Measurements from ENCODE around the gene DNM1.
"Not testable (repeated sequence)": the region's sequence is repeated elsewhere in the genome, so short reads cannot be mapped to it uniquely, and the experiment has no call there.

DNM1 gene

DNA sequence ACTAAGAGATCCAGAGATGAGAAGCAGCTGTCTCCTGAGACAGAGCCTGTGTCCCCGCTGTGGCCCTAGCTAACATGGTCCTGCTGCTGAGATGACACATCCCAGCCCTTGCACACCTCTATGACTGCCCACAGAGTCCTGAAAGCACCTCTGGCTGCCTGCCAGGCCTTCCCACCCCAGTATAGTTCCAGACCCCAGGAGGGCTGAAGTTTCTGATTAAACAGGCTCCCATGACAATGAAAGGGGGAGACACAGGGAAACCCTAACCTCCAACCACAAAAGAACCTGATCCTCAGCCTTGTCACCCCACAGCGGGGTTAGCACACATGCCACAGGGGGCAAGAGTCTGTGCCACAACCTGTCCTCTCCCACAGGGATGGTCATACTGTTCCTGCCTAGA, 27.5 kb upstream of the DNM1 start:
- TF ChIP-seq FOXM1 (IDR thresholded peaks at IDR 0.05; ENCODE audit: borderline replicate concordance) (no peak), SUZ12 (IDR thresholded peaks at IDR 0.05) (no peak), CTBP1 (IDR thresholded peaks at IDR 0.05; ENCODE audit: borderline replicate concordance) (no peak), ZNF384 (IDR thresholded peaks at IDR 0.05) (no peak), ELF4 (IDR thresholded peaks at IDR 0.05) (no peak), ARNT (IDR thresholded peaks at IDR 0.05) (no peak), LEF1 (IDR thresholded peaks at IDR 0.05; ENCODE audit: borderline replicate concordance) (no peak), TARDBP (IDR thresholded peaks at IDR 0.05) (no peak), SP1 (IDR thresholded peaks at IDR 0.05) (no peak), HDGF (IDR thresholded peaks at IDR 0.05; ENCODE audit: borderline replicate concordance) (no peak), NFRKB (IDR thresholded peaks at IDR 0.05) (no peak)
- ChIA-PET POLR2A (interaction anchor here (1.3 to 2.2 kb wide), 2 partner anchors 8 to 16 kb away, joined by 3 to 7 read pairs; partner anchors contain the start of gene BBLN), CTCF (no interaction called here)
- no peak for DNase-seq (ENCODE audit: extremely low spot score)

DNA sequence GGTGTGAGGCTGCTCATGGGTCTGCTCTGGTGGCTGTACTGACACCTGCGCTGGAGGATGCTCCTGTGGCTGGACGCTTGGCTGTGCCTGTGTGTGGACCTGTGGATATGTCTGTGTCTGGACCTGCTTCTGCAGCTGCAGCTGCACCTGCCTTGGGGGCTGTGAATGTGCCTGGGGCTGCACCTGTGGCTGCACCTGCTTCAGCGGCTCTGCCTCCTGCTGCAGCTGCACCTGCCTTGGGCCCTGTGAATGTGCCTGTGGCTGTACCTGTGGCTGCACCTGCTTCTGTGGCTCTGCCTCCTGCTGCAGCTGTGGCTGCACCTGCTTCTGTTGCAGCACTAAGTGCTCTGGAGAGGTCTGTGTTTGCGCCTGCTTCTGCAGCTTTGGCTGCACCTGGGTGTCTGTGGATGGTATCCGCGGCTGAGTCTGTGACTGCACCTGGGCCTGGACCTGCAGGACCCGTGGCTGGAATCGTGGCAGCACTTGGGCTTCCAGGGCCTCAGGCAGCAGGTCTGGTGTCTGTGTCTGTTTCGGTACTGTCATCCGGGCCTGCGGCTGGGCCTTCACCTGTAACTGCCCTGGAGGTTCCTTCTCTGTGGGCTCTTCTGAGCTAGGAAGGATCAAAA, 24.3 kb upstream of the DNM1 start:
- POLR2A ChIA-PET = no interaction called here
- TF ChIP-seq FOXM1 (IDR thresholded peaks at IDR 0.05; ENCODE audit: borderline replicate concordance) (no peak), FOXK2 (IDR thresholded peaks at IDR 0.05) (no peak), NFRKB (IDR thresholded peaks at IDR 0.05) (no peak), SP1 (IDR thresholded peaks at IDR 0.05) (no peak), FOXA1 (IDR thresholded peaks at IDR 0.05) (no peak), CTBP1 (IDR thresholded peaks at IDR 0.05; ENCODE audit: borderline replicate concordance) (no peak), LEF1 (IDR thresholded peaks at IDR 0.05; ENCODE audit: borderline replicate concordance) (no peak), ARNT (IDR thresholded peaks at IDR 0.05) (no peak), TARDBP (IDR thresholded peaks at IDR 0.05) (no peak)
- TF ChIP-seq, protein P1, sequence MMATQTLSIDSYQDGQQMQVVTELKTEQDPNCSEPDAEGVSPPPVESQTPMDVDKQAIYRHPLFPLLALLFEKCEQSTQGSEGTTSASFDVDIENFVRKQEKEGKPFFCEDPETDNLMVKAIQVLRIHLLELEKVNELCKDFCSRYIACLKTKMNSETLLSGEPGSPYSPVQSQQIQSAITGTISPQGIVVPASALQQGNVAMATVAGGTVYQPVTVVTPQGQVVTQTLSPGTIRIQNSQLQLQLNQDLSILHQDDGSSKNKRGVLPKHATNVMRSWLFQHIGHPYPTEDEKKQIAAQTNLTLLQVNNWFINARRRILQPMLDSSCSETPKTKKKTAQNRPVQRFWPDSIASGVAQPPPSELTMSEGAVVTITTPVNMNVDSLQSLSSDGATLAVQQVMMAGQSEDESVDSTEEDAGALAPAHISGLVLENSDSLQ (IDR thresholded peaks at IDR 0.05) = no peak
- CTCF ChIA-PET = no interaction called here

DNA sequence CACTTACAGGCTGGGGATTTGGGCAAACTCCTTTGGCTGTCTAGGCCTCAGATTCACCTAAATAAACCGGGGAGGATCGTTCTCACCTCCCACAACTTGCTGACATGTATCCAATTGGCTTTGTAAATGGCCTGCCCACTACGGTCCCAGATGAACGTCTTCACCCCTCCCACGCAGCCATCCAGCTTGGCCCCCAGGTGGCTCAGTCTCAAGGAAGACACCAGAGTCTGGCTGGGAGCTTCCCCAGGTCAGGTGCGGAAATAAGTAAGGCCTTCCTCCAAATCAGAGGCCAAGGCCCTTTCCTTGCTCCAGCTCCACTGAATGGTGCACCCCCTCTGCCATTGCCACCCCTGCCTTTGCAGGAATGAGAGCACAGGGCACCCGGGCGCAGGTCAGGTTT, 23.2 kb upstream of the DNM1 start:
- CTCF ChIA-PET = no interaction called here
- POLR2A ChIA-PET = no interaction called here

More for the DNA sequence above, 24.3 kb upstream of the DNM1 start:
- DNase-seq (ENCODE audit: extremely low spot score) = no peak

DNA sequence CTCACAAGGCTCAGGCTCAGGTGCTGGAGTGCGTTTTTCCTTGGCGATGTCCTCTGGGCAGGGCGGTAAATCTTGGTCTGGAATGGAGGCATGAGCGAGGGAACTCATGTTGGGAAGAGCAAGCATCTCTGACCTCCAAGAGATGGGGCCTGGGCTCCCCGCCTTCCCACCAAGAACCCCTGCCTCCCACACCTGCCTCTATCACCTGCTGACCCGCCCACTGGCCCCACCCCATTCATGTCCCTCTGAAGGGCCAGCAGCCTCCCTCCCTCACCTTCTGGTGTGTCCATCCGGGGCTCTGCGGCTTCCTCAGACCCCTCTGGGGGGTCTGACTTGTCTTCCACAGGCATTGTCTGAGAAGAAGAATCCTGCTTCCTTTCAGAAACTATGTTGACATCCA, 22.7 kb upstream of the DNM1 start:
- TF ChIP-seq TARDBP (IDR thresholded peaks at IDR 0.05) (no peak), FOXK2 (IDR thresholded peaks at IDR 0.05) (no peak), SUZ12 (IDR thresholded peaks at IDR 0.05) (no peak)
- TF ChIP-seq, protein P1 (IDR thresholded peaks at IDR 0.05) = no peak
- ChIA-PET POLR2A (no interaction called here), CTCF (no interaction called here)
- DNase-seq (ENCODE audit: extremely low spot score) = no peak

More for the DNA sequence above, 23.2 kb upstream of the DNM1 start:
- TF ChIP-seq HDGF (IDR thresholded peaks at IDR 0.05; ENCODE audit: borderline replicate concordance) (no peak), TARDBP (IDR thresholded peaks at IDR 0.05) (no peak), BHLHE40 (IDR thresholded peaks at IDR 0.05; ENCODE audit: borderline replicate concordance) (no peak), CTBP1 (IDR thresholded peaks at IDR 0.05; ENCODE audit: borderline replicate concordance) (no peak), ZNF384 (IDR thresholded peaks at IDR 0.05) (no peak), FOXK2 (IDR thresholded peaks at IDR 0.05) (no peak), FOXA1 (IDR thresholded peaks at IDR 0.05) (no peak), NFRKB (IDR thresholded peaks at IDR 0.05) (no peak), ARNT (IDR thresholded peaks at IDR 0.05) (no peak), SUZ12 (IDR thresholded peaks at IDR 0.05) (no peak), LEF1 (IDR thresholded peaks at IDR 0.05; ENCODE audit: borderline replicate concordance) (no peak), SP1 (IDR thresholded peaks at IDR 0.05) (no peak), ELF4 (IDR thresholded peaks at IDR 0.05) (no peak), FOXM1 (IDR thresholded peaks at IDR 0.05; ENCODE audit: borderline replicate concordance) (no peak), L3MBTL2 (conservative IDR thresholded peaks at IDR 0.05) (no peak)
- TF ChIP-seq, protein P1 (IDR thresholded peaks at IDR 0.05) = no peak
- no peak for DNase-seq (ENCODE audit: extremely low spot score)

DNA sequence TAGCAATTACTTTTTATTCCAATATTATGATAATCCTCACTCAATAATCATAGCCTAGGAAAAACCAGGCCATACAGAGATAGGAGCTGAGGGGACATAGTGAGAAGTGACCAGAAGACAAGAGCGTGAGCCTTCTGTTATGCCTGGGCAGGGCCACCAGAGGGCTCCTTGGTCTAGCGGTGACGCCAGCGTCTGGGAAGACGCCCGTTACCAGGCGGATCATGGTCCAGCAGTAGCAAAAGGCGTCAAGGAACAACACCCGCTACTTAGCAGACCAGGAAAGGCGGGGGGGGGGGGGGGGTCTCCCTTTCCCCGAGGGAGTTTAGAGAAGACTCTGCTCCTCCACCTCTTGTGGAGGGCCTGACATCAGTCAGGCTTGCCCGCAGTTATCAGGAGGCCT, 21.7 kb upstream of the DNM1 start:
- POLR2A ChIA-PET; DNase-seq (ENCODE audit: extremely low spot score): not testable (repeated sequence)
- CTCF ChIA-PET = interaction anchor here (0.6 to 0.7 kb wide), 2 partner anchors 39 to 183 kb away, joined by 3 read pairs; no protein-coding TSS in a partner anchor

DNA sequence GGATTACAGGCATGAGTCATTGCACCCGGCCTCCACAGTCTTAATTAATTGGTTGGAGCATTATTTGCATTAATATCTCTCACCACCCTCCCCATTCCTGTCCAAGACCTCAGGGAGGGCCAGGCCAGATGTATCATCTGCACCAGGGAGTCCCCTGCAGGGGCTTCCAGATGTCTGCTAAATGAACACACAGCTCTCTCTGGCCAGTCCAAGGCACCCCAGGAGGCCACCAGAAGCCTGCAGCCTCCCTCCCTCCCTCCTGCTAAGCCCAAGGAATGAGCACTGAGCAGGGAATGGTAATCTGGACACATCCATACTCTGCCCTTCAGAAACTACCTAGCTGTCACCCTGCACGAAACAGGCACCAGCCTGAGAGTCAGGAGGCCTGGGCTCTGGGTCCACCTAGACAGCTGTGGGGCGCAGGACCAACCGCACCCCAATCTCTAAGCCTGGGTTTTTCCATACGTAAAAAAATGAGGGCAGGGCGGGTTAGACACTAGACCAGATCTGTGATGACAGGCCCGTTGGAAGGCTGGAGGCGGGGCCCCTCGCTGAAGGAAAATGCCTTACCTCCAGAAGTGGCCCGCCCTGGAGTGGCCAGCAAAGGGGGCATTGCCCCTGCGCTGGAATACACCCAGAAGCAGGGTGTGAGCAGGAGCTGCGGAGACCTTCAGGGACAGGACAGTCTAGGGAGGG, 20.1 kb upstream of the DNM1 start:
- no peak for DNase-seq (ENCODE audit: extremely low spot score)
- TF ChIP-seq HDGF (IDR thresholded peaks at IDR 0.05; ENCODE audit: borderline replicate concordance) (no peak), ELF4 (IDR thresholded peaks at IDR 0.05) (no peak), TARDBP (IDR thresholded peaks at IDR 0.05) (no peak), L3MBTL2 (conservative IDR thresholded peaks at IDR 0.05) (no peak), SUZ12 (IDR thresholded peaks at IDR 0.05) (no peak), NFRKB (IDR thresholded peaks at IDR 0.05) (no peak), FOXM1 (IDR thresholded peaks at IDR 0.05; ENCODE audit: borderline replicate concordance) (no peak), CTBP1 (IDR thresholded peaks at IDR 0.05; ENCODE audit: borderline replicate concordance) (no peak), FOXK2 (IDR thresholded peaks at IDR 0.05) (no peak)
- CTCF ChIA-PET = interaction anchor here (1.2 kb wide), 1 partner anchor 22 kb away, joined by 4 read pairs; no protein-coding TSS in a partner anchor
- POLR2A ChIA-PET = interaction anchor here (1.0 to 1.2 kb wide), 2 partner anchors 8 to 10 kb away, joined by 3 read pairs; no protein-coding TSS in a partner anchor

Data from HEK293T (cell line).